ENCODE measurements around the gene OSGIN1.

OSGIN1 gene

GRCh38 chr16:84007520-84007919 is 54.5 kb downstream of the OSGIN1 start:
- FAIRE-seq: no peak

- FAIRE-seq: no peak
Observed at GRCh38 chr16:84007965-84008364, 54.9 kb downstream of the OSGIN1 start.

GRCh38 chr16:84009282-84009681 is 56.2 kb downstream of the OSGIN1 start:
- FAIRE-seq: no peak

DNA sequence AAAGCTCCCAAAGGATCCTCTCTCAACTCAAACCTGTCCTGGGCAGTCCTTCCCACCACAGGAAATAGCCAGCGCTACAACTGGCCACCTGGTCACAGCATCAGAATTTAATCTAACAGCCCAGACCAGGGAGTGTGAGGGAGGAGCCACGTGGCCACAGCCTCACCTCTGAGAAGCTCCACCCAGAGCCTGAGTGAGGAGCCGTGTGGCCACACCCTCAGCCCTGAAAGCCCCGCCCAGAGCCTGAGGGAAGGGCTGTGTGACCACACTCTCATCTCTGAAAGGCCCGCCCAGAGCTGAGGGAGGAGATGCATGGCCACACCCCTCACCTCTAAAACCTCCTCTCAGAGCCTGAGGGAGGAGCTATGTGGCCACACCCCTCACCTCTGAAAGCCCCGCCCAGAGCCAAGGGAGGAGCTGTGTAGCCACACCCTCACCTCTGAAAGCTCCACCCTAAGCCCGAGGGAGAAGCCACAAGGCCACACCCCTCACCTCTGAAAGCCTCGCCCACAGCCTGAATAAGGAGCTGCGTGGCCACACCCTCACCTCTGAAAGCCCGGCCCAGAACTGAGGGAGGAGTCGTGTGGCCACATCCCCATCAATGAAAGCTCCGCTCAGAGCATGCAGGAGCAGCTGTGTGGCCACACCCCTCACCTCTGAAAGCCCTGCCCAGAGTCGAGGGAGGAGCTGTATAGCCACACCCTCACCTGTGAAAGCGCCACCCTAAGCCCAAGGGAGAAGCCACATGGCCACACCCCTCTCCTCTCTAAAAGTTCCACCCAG is 60.9 kb downstream of the OSGIN1 start:
- no peak for FAIRE-seq

DNA sequence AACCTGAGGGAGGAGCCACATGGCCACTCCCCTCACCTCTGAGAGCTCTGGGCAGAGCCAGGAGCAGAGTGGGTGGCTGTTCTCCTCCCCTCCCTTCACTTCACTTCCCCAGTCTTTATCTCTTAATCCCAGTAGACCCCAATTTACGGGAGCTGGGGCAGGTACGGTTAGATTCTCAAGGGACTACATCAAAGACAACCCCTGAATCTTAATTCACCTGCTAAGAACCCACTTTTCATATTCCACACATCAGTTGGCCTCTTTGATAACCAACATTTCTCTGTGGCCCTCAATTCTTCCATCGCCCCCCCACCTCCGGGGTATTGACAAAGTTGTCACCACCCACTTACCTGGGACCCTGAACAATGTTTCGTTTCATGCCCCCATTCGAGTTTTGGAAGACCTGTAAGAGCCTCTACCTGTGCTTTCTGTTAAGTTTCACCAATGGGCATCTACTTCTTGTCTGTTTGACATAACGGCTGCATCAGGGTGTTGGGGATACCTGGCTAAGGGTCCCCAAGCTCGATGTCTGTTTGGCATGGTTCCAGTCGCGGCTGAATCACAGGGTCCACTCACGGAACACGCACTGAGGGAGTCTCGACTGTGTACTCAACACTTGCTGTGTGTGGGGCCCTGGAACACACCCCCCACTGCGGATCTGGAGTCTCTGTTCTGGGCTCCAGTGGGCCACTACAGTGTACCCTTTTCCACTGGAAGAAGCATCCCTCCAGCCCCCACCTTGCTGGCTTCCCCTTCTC is 61.7 kb downstream of the OSGIN1 start:
- FAIRE-seq: no peak

DNA sequence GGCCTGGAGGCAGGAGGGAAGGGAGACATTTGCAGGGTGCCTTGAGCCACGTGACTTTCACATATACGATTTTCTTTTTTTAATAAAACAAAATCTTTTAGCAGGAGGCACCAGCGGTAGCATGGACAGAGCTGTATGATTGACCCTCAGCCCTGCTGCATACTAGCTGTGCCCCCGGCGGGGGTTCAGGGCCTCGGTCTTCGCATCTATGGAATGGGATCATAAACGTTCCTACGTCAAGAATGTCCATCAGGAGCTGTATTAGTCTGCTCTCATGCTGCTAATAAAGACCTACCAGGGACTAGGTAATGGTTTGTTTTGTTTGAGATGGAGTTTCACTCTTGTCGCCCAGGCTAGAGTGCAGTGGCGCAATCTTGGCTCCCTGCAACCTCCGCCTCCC is 62.4 kb downstream of the OSGIN1 start:
- no peak for FAIRE-seq
